Measurements from ENCODE around the gene BRIP1.

DNA sequence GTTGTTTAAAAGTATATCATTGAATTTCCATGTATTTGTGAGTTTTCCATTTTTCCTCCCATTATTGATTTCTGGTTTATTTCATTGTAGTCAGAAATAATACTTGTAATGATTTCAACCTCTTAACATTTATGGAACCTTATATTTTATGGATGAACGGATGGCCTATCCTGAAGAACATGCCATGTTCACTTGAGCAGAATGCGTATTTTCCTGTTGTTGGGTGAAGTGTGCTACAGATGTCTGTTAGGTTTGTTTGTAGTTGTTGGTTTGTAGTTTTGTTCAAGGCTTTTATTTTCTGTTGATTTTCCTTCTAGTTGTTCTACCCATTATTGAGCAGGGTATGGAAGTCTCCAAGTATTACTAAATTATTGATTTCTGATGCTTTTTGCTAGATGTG lies 165.1 kb downstream of the BRIP1 start:
- TF ChIP-seq ZNF10 (tag by site-specific recombination; IDR thresholded peaks at IDR 0.05) (no peak), BCL11A (tag by site-specific recombination; IDR thresholded peaks at IDR 0.05; ENCODE audit: low read depth) (no peak), TRIM28 (IDR thresholded peaks at IDR 0.05; ENCODE audit: borderline replicate concordance, low read length) (no peak), SP2 (tag by site-specific recombination; IDR thresholded peaks at IDR 0.05) (no peak), ZNF214 (tag by site-specific recombination; IDR thresholded peaks at IDR 0.05; ENCODE audit: borderline replicate concordance) (no peak), ZNF791 (tag by site-specific recombination; IDR thresholded peaks at IDR 0.05) (no peak), BCL11B (tag by site-specific recombination; IDR thresholded peaks at IDR 0.05; ENCODE audit: low read depth) (no peak), ZNF146 (tag by site-specific recombination; IDR thresholded peaks at IDR 0.05) (no peak), ZNF221 (tag by site-specific recombination; IDR thresholded peaks at IDR 0.05; ENCODE audit: borderline replicate concordance) (no peak), ZNF138 (tag by site-specific recombination; IDR thresholded peaks at IDR 0.05; ENCODE audit: borderline replicate concordance) (no peak)
- TF ChIP-seq, protein P1, sequence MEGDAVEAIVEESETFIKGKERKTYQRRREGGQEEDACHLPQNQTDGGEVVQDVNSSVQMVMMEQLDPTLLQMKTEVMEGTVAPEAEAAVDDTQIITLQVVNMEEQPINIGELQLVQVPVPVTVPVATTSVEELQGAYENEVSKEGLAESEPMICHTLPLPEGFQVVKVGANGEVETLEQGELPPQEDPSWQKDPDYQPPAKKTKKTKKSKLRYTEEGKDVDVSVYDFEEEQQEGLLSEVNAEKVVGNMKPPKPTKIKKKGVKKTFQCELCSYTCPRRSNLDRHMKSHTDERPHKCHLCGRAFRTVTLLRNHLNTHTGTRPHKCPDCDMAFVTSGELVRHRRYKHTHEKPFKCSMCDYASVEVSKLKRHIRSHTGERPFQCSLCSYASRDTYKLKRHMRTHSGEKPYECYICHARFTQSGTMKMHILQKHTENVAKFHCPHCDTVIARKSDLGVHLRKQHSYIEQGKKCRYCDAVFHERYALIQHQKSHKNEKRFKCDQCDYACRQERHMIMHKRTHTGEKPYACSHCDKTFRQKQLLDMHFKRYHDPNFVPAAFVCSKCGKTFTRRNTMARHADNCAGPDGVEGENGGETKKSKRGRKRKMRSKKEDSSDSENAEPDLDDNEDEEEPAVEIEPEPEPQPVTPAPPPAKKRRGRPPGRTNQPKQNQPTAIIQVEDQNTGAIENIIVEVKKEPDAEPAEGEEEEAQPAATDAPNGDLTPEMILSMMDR (tag by site-specific recombination; IDR thresholded peaks at IDR 0.05): no peak
- TF ChIP-seq, protein P2, sequence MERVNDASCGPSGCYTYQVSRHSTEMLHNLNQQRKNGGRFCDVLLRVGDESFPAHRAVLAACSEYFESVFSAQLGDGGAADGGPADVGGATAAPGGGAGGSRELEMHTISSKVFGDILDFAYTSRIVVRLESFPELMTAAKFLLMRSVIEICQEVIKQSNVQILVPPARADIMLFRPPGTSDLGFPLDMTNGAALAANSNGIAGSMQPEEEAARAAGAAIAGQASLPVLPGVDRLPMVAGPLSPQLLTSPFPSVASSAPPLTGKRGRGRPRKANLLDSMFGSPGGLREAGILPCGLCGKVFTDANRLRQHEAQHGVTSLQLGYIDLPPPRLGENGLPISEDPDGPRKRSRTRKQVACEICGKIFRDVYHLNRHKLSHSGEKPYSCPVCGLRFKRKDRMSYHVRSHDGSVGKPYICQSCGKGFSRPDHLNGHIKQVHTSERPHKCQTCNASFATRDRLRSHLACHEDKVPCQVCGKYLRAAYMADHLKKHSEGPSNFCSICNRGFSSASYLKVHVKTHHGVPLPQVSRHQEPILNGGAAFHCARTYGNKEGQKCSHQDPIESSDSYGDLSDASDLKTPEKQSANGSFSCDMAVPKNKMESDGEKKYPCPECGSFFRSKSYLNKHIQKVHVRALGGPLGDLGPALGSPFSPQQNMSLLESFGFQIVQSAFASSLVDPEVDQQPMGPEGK (tag by site-specific recombination; IDR thresholded peaks at IDR 0.05): no peak
- TF ChIP-seq, protein P3, sequence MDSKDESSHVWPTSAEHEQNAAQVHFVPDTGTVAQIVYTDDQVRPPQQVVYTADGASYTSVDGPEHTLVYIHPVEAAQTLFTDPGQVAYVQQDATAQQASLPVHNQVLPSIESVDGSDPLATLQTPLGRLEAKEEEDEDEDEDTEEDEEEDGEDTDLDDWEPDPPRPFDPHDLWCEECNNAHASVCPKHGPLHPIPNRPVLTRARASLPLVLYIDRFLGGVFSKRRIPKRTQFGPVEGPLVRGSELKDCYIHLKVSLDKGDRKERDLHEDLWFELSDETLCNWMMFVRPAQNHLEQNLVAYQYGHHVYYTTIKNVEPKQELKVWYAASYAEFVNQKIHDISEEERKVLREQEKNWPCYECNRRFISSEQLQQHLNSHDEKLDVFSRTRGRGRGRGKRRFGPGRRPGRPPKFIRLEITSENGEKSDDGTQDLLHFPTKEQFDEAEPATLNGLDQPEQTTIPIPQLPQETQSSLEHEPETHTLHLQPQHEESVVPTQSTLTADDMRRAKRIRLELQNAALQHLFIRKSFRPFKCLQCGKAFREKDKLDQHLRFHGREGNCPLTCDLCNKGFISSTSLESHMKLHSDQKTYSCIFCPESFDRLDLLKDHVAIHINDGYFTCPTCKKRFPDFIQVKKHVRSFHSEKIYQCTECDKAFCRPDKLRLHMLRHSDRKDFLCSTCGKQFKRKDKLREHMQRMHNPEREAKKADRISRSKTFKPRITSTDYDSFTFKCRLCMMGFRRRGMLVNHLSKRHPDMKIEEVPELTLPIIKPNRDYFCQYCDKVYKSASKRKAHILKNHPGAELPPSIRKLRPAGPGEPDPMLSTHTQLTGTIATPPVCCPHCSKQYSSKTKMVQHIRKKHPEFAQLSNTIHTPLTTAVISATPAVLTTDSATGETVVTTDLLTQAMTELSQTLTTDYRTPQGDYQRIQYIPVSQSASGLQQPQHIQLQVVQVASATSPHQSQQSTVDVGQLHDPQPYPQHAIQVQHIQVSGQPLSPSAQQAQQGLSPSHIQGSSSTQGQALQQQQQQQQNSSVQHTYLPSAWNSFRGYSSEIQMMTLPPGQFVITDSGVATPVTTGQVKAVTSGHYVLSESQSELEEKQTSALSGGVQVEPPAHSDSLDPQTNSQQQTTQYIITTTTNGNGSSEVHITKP (tag by site-specific recombination; IDR thresholded peaks at IDR 0.05): no peak
